HPDE6-E6E7 (cell line): ENCODE data around the gene C22orf39.

Experiments used
- DNase-seq: peaks from one replicate; pipeline ENCODE4 v3.0.0; 2011; ENCODE audit warnings: missing footprints; ENCODE audit errors: extremely low spot score

Gene C22orf39

GRCh38 chr22:19477321-19478044, 30.0 kb upstream of the C22orf39 start:
- DNase-seq = no peak

- no peak for DNase-seq
Observed at GRCh38 chr22:19476023-19476422, 28.5 kb upstream of the C22orf39 start.

GRCh38 chr22:19473578-19473977, 26.1 kb upstream of the C22orf39 start:
- DNase-seq = no peak

GRCh38 chr22:19472233-19472632, 24.7 kb upstream of the C22orf39 start:
- no peak for DNase-seq

- no peak for DNase-seq
Observed at GRCh38 chr22:19471572-19471971, 24.1 kb upstream of the C22orf39 start.

GRCh38 chr22:19470010-19470409, 22.5 kb upstream of the C22orf39 start:
- no peak for DNase-seq

GRCh38 chr22:19469421-19469820, 21.9 kb upstream of the C22orf39 start:
- no peak for DNase-seq

GRCh38 chr22:19467912-19468311, 20.4 kb upstream of the C22orf39 start:
- DNase-seq = no peak

GRCh38 chr22:19466848-19467752, 19.6 kb upstream of the C22orf39 start:
- DNase-seq = no peak

GRCh38 chr22:19466126-19466716, 18.7 kb upstream of the C22orf39 start:
- DNase-seq = no peak

- no peak for DNase-seq
Observed at GRCh38 chr22:19464975-19465374, 17.5 kb upstream of the C22orf39 start.

GRCh38 chr22:19464546-19464945, 17.0 kb upstream of the C22orf39 start:
- DNase-seq = no peak

- no peak for DNase-seq
Observed at GRCh38 chr22:19463491-19464469, 16.3 kb upstream of the C22orf39 start.

- no peak for DNase-seq
Observed at GRCh38 chr22:19463008-19463407, 15.5 kb upstream of the C22orf39 start.

- no peak for DNase-seq
Observed at GRCh38 chr22:19461506-19461905, 14.0 kb upstream of the C22orf39 start.

GRCh38 chr22:19460036-19460435, 12.5 kb upstream of the C22orf39 start:
- DNase-seq = no peak

GRCh38 chr22:19457828-19458428, 10.4 kb upstream of the C22orf39 start:
- no peak for DNase-seq

GRCh38 chr22:19456541-19456940, 9.0 kb upstream of the C22orf39 start:
- DNase-seq = no peak

- no peak for DNase-seq
Observed at GRCh38 chr22:19455585-19456370, 8.3 kb upstream of the C22orf39 start.

GRCh38 chr22:19455033-19455432, 7.5 kb upstream of the C22orf39 start:
- DNase-seq = no peak
